SH-SY5Y (cell line): ENCODE results near the gene TBC1D22A.
A peak's percentile ranks its signal among the peaks of the same experiment; 100 is the strongest.

Source experiments
- GATA2 ChIP-seq: IDR thresholded peaks from 2 replicates; pipeline ENCODE4 v1.6.1; 2011; ENCODE audit warnings: mild to moderate bottlenecking, low read depth, low read length
- GATA3 ChIP-seq: IDR thresholded peaks from 2 replicates; pipeline ENCODE4 v1.6.1; 2011; ENCODE audit warnings: low read depth, mild to moderate bottlenecking, low read length, moderate library complexity

Gene TBC1D22A

GRCh38 chr22:47144076-47144765 is 381.8 kb downstream of the TBC1D22A start:
- TF ChIP-seq GATA3, result no peak
- no peak for TF ChIP-seq GATA2

- TF ChIP-seq GATA2 (no peak), GATA3 (no peak)
Observed at GRCh38 chr22:47144791-47145425, 382.5 kb downstream of the TBC1D22A start.

GRCh38 chr22:47145883-47146282 is 383.4 kb downstream of the TBC1D22A start:
- TF ChIP-seq GATA3, result no peak
- TF ChIP-seq GATA2, result no peak

- TF ChIP-seq GATA3 (no peak; the same call in 1 of the 2 replicates), GATA2 (peak; percentile 98)
Observed at GRCh38 chr22:47146391-47146790, 383.9 kb downstream of the TBC1D22A start.

DNA sequence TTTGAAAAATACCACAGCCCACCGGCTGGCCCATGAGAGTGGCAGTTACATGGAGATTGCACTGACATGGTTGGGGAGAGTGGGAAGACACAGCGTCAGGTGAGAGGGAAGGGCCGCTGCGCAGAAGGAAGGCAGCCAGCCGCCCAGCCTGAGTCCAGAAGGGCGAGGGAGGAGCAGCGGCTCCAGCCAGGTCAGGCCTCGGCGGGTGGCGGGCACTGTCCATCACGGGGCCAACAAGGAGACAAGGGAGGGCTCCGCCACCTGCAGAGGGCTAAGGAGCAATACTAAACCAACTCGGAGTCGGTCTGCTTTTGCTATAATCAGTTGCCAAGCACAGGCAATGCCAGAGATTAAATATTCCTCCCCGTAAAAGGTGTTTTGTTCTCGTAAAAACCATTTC is 384.5 kb downstream of the TBC1D22A start:
- TF ChIP-seq GATA3 (no peak), GATA2 (no peak)

DNA sequence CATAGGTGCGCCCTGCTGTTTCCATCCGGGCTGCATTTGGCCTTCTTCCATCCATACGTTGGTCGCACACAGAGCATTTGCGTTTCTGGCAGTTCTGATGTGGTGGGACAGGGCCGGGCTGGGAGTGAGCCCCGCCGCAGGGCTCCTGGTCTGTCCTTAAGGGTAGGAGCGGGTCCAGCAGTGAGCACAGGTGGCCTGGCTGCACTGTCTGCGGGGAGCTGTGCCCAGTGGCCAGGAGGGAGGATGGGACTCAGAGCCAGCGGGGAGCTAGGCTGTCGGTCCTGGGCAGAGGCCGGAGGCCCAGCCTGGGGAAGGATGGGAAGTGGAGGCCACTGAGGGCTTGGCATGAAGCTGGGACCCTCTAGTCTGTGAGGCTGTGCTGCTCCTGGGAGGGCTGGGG is 385.1 kb downstream of the TBC1D22A start:
- no peak for TF ChIP-seq GATA2
- TF ChIP-seq GATA3, result no peak

DNA sequence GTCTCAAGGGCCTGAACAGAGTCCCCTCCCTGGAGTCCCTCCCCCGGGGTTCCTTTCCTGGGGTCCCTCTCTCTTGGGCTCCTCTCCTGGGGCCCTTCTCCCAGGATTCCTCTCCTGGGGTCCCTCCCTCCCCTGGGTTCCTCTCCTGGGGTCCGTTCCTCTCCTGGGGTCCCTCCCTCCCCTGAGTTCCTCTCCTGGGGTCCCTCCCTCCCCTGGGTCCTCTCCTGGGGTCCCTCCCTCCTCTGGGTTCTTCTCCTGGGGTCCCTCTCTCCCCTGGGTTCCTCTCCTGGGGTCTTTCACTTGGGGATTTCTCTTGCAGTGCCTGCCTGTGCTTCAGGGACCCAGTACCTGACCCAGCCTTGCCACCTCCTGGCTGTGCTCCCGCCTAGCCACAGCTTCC is 386.1 kb downstream of the TBC1D22A start:
- TF ChIP-seq GATA2 (no peak), GATA3 (no peak)

- TF ChIP-seq GATA3 (no peak), GATA2 (no peak)
Observed at GRCh38 chr22:47148956-47149728, 386.7 kb downstream of the TBC1D22A start.

DNA sequence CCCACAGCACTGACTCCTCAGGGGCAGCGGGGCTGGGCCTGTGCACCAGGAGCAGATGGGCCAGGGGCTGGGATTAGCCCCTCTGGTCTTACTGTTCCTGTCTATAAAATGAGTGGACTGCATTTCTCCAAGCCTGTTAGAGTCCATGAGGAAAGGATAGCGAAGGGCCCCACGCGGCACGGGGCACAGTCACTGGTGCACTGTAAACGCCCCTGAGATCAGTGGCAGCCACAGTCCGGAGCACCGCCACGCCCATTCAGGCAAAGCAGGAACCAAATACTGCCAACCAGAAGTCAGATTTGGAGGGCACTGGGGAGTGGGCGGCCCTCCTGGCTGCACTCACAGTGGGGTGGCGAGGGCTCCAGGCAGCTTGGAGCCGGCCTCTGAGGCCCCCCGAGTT is 387.5 kb downstream of the TBC1D22A start:
- TF ChIP-seq GATA3 (no peak), GATA2 (no peak)

GRCh38 chr22:47150426-47150825 is 388.0 kb downstream of the TBC1D22A start:
- TF ChIP-seq GATA2, result no peak
- TF ChIP-seq GATA3, result no peak

DNA sequence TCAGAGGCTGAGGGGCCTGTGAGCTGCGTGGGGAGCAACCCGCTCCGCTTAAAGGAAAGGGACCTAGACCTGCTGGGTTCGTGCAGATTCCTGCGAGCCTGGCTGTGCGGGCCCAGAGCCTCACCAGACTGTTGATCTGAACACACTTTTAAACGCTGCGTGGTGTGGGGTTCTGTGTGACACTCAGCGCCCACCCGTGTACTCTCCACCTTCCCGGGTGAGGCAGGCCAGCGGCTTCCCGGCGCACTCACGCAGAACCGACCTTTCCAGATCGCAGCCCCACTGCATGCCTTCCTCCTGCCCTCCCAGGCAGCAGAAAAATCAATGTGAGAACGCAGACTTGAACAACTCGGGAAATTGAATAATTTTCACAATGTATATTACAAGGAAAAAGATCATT is 388.6 kb downstream of the TBC1D22A start:
- TF ChIP-seq GATA2, result no peak
- TF ChIP-seq GATA3, result no peak

- no peak for TF ChIP-seq GATA3
- no peak for TF ChIP-seq GATA2
Observed at GRCh38 chr22:47151490-47151889, 389.0 kb downstream of the TBC1D22A start.

GRCh38 chr22:47152236-47152635 is 389.8 kb downstream of the TBC1D22A start:
- no peak for TF ChIP-seq GATA2
- no peak for TF ChIP-seq GATA3

DNA sequence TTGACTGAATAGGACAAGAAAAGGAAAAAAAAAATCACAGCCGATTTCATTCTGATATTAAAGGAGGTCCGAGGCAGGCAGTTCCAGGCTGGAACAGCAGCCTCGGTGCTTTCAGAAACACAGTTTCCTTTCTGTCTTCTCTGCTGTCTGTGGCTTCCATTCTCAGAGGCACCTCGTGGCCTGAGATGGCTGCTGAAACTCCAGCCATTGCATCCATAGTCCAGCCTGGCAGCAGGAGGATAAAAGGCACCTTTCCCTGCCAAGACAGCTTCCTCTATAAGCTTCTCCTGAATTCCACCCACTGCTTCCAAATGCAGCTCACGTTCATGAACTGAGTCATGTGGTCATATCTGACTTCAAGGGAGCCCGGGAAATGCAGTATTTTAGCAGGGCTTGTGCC is 390.5 kb downstream of the TBC1D22A start:
- no peak for TF ChIP-seq GATA3
- TF ChIP-seq GATA2, result no peak
